ENCODE results near the gene MACROD2.

Gene MACROD2

GRCh38 chr20:14633507-14633906 lies 638.2 kb downstream of the MACROD2 start:
- in situ Hi-C loops (cut with MboI; ENCODE audit: low sequenced_read_pairs, unreplicated experiment), result no loop called here
- no peak for TF ChIP-seq CTCF (IDR thresholded peaks at IDR 0.05; ENCODE audit: borderline replicate concordance, control extremely low read depth, extremely low read depth, insufficient read depth, missing control alignments)
- no peak for DNase-seq (ENCODE audit: low spot score)

- no peak for TF ChIP-seq CTCF (IDR thresholded peaks at IDR 0.05; ENCODE audit: borderline replicate concordance, control extremely low read depth, extremely low read depth, insufficient read depth, missing control alignments)
- no peak for DNase-seq (ENCODE audit: low spot score)
- in situ Hi-C loops (cut with MboI; ENCODE audit: low sequenced_read_pairs, unreplicated experiment), result no loop called here
Observed at GRCh38 chr20:14634665-14635064, 639.3 kb downstream of the MACROD2 start.

- DNase-seq (ENCODE audit: low spot score), result no peak
- in situ Hi-C loops (cut with MboI; ENCODE audit: low sequenced_read_pairs, unreplicated experiment), result no loop called here
- TF ChIP-seq CTCF (IDR thresholded peaks at IDR 0.05; ENCODE audit: borderline replicate concordance, control extremely low read depth, extremely low read depth, insufficient read depth, missing control alignments), result no peak
Observed at GRCh38 chr20:14637441-14637840, 642.1 kb downstream of the MACROD2 start.

- DNase-seq (ENCODE audit: low spot score), result no peak
- TF ChIP-seq CTCF (IDR thresholded peaks at IDR 0.05; ENCODE audit: borderline replicate concordance, control extremely low read depth, extremely low read depth, insufficient read depth, missing control alignments), result no peak
- in situ Hi-C loops (cut with MboI; ENCODE audit: low sequenced_read_pairs, unreplicated experiment), result no loop called here
Observed at GRCh38 chr20:14643146-14643545, 647.8 kb downstream of the MACROD2 start.

- no peak for DNase-seq (ENCODE audit: low spot score)
- in situ Hi-C loops (cut with MboI; ENCODE audit: low sequenced_read_pairs, unreplicated experiment), result no loop called here
Observed at GRCh38 chr20:14643556-14643955, 648.2 kb downstream of the MACROD2 start.

GRCh38 chr20:14644306-14645097 lies 649.2 kb downstream of the MACROD2 start:
- no peak for DNase-seq (ENCODE audit: low spot score)
- no peak for TF ChIP-seq CTCF (IDR thresholded peaks at IDR 0.05; ENCODE audit: borderline replicate concordance, control extremely low read depth, extremely low read depth, insufficient read depth, missing control alignments)
- in situ Hi-C loops (cut with MboI; ENCODE audit: low sequenced_read_pairs, unreplicated experiment), result no loop called here

More at GRCh38 chr20:14643556-14643955, 648.2 kb downstream of the MACROD2 start:
- TF ChIP-seq CTCF (IDR thresholded peaks at IDR 0.05; ENCODE audit: borderline replicate concordance, control extremely low read depth, extremely low read depth, insufficient read depth, missing control alignments), result no peak

All from GM13976 (cell line).